Esophagus squamous epithelium (tissue), 5 donors: ENCODE measurements around the gene SLC22A7. TPM values are rescaled to one million over a fixed set of nuclear protein-coding genes. Genes with fewer than 3 reads are reported as not detected.

Source experiments
- DNase-seq: peaks from one replicate; lab custom pipeline; 2025; lab: John Stamatoyannopoulos, UW
- H3K27ac ChIP-seq, 4 donors: fragments of 200-600 bp; sonication (generic); one replicate each; pipeline ENCODE4 v1.5.1; 2016 to 2019; ENCODE audit warnings: mild to moderate bottlenecking in 1 of 4
- H3K27me3 ChIP-seq, 4 donors: fragments of 200-600 bp; sonication (generic); 1 replicate in 3 of 4; 2 replicates in 1 of 4; pipeline versions ENCODE4 v1.5.1 to v1.6.0; 2017 to 2021; ENCODE audit warnings: antibody characterized with exemption in 1 of 4
- H3K36me3 ChIP-seq, 3 donors: fragments of 200-600 bp; sonication (generic); one replicate each; pipeline ENCODE4 v1.5.1; 2016 to 2019
- H3K4me1 ChIP-seq, 3 donors: fragments of 200-600 bp; sonication (generic); one replicate each; pipeline ENCODE4 v1.5.1; 2017 to 2019
- H3K4me3 ChIP-seq, 4 donors: fragments of 200-600 bp; sonication (generic); 1 replicate in 3 of 4; 2 replicates in 1 of 4; pipeline ENCODE4 v1.5.1; 2016 to 2019; ENCODE audit warnings: mild to moderate bottlenecking in 2 of 4, moderate library complexity in 1 of 4
- H3K9me3 ChIP-seq, 3 donors: fragments of 200-600 bp; sonication (generic); one replicate each; pipeline ENCODE4 v1.5.1; 2016 to 2019
- POLR2A ChIP-seq, 4 donors: fragments of 450-650 bp; IDR thresholded peaks; one replicate each; pipeline ENCODE4 v1.6.1; 2017; ENCODE audit warnings: antibody characterized with exemption in 4 of 4, mild to moderate bottlenecking in 4 of 4, moderate library complexity in 3 of 4
- WGBS, 2 donors: methylation state at CpG; one replicate each; pipeline ENCODE4 v1.1.5; 2018; 5-methylcytosine and 5-hydroxymethylcytosine counted together
- intact Hi-C: fragments of 100-400 bp; cut with DNase I; formaldehyde crosslinking; loops from one replicate; pipeline ENCODE4 v1.15.0; 2022
- total RNA-seq, 4 donors: library from RNA; depleted of rRNA; stranded (reverse); fragments of >200 nt; gene quantifications; one replicate each; pipeline ENCODE4 v1.1.0, GENCODE V29; 2016
- TF ChIP-seq, protein P1 (sequence below), 6 experiments: fragments of 450-650 bp in 4 of 6; fragments of 200-600 bp in 2 of 6; sonication (generic) in 2 of 6; IDR thresholded peaks; one replicate each; pipeline ENCODE4 v1.5.1; 2016 to 2019; ENCODE audit warnings: antibody characterized with exemption in 6 of 6, mild to moderate bottlenecking in 4 of 6, moderate library complexity in 4 of 6
- donor health status: DM: yes; HTN: yes; CAD: no.

The SLC22A7 gene
- total RNA-seq, 4 donors from 2014 or later: not detected

DNA sequence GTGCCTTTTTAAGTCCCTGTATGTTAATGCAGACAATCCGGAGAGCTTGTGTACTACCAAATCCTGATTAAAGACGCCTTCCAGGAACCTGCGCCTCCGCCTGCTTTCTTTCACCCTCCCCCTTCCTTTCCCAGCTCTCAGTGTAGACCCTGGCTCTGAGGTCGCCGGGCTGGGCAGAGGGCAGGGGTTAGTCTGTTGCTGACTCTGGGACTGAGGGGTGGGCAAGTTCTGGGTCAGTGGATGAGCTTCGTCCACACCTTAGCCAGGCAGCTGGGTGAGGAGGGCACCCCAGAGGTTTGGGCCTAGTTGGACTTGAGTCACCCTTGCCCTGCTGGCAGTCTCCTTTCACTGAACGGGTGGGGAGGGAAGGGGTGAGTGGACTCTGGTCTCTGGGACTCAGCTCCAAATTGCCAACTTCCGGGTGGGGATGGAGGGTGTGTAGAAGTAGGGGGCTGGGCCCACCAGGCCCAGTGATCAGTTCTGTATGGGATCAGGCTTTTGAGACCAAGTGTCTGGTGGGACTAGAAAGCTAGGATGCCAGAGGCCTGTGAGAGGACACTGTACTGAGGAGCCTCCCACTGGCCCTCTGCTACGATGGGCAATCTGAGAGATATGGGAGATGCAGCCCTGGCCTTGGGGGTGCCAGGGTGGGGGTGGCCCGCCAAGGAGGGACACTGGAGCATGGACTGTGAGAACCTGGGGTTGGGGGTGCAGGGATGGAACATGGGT, 21.3 kb upstream of the SLC22A7 start:
- peak overlapping the region in 2 of 4 donors; percentile 53 to 69 for H3K4me3 ChIP-seq
- no peaks in the 10 kb centered on the region for H3K36me3 ChIP-seq
- no peaks in the 10 kb centered on the region for H3K9me3 ChIP-seq
- no peak for TF ChIP-seq POLR2A (IDR thresholded peaks at IDR 0.05)
- TF ChIP-seq, protein P1, sequence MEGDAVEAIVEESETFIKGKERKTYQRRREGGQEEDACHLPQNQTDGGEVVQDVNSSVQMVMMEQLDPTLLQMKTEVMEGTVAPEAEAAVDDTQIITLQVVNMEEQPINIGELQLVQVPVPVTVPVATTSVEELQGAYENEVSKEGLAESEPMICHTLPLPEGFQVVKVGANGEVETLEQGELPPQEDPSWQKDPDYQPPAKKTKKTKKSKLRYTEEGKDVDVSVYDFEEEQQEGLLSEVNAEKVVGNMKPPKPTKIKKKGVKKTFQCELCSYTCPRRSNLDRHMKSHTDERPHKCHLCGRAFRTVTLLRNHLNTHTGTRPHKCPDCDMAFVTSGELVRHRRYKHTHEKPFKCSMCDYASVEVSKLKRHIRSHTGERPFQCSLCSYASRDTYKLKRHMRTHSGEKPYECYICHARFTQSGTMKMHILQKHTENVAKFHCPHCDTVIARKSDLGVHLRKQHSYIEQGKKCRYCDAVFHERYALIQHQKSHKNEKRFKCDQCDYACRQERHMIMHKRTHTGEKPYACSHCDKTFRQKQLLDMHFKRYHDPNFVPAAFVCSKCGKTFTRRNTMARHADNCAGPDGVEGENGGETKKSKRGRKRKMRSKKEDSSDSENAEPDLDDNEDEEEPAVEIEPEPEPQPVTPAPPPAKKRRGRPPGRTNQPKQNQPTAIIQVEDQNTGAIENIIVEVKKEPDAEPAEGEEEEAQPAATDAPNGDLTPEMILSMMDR (IDR thresholded peaks at IDR 0.05): no peak
- intact Hi-C loops: no loop called here
- peaks cover 6 to 31% (median 13%) of the 10 kb centered on the region in 3 donors for H3K4me1 ChIP-seq
- no peak for DNase-seq
- WGBS, 2 donors: 70 to 93% methylated on average over 3 to 7 of the region's 11 CpGs
- H3K27me3 ChIP-seq: peaks cover 0 to 65% (median 4%) of the 10 kb centered on the region in 4 donors
- peak overlapping the region in 1 of 4 donors; percentile 6 for H3K27ac ChIP-seq

GRCh38 chr6:43277306-43277642, 20.8 kb upstream of the SLC22A7 start:
- Histone ChIP-seq H3K9me3 (no peaks in the 10 kb centered on the region), H3K4me1 (peaks cover 6 to 31% (median 13%) of the 10 kb centered on the region in 3 donors), H3K4me3 (no peak overlapping the region), H3K27ac (peak overlapping the region in 2 of 4 donors; percentile 9 to 55), H3K27me3 (peaks cover 0 to 69% (median 4%) of the 10 kb centered on the region in 4 donors), H3K36me3 (no peaks in the 10 kb centered on the region)
- no peak for DNase-seq
- intact Hi-C loops: no loop called here
- 82% methylated on average over 4 to 6 of the region's 6 CpGs for WGBS, 2 donors
- TF ChIP-seq POLR2A (IDR thresholded peaks at IDR 0.05): no peak

DNA sequence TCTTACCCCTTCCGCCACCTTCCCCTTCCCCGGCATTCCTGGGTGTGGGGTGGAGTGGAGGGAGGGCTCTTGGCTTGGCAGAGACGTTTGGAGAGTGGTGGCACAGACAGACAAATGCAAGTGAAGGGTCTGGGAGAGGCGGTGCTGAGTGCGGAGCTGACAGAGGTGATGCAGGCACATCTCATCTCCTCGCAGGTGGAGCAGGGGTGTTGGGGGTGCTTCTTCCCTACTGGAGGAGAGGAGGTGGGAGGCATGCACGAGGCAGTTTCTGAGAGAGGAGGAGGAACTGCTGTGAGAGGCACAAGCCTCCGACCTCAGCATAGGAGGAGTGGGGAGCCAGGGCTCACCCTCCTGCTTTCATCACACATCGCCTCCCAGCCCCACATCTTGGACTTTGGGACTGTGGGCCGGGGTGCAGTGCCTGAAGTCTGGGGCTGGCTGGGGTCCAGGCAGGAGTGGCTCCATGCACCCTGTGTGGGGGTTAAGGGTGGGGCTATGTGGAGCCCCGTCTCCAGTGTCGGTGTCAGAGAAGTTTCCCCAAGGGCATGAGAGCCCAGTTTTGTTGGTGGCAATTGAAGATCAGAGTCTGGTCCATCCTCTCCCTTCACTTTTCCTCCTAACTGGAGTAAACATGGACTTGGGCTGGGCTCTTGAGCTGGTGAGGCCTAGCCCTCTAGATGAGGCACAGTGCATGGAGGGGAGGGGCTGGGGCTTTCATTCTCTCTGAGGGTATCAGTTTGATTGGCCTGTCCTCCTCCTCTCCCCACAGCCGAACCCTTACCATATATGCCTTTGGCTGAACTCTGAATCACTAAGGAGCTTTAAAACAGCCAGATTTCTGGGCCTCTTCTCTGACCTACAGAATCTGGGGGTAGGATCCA, 20.2 kb upstream of the SLC22A7 start:
- Histone ChIP-seq H3K9me3 (no peaks in the 10 kb centered on the region), H3K36me3 (no peaks in the 10 kb centered on the region), H3K27me3 (peaks cover 0 to 72% (median 4%) of the 10 kb centered on the region in 4 donors), H3K4me1 (peaks cover 6 to 31% (median 13%) of the 10 kb centered on the region in 3 donors), H3K27ac (peak overlapping the region in 3 of 4 donors; percentile 16 to 55 (median 40)), H3K4me3 (no peak overlapping the region)
- DNase-seq: no peak
- intact Hi-C loops: no loop called here
- 67 to 70% methylated on average over 5 to 8 of the region's 13 CpGs for WGBS, 2 donors
- TF ChIP-seq, protein P1 (IDR thresholded peaks at IDR 0.05): no peak
- no peak for TF ChIP-seq POLR2A (IDR thresholded peaks at IDR 0.05)

- Histone ChIP-seq H3K36me3 (no peaks in the 10 kb centered on the region), H3K9me3 (no peaks in the 10 kb centered on the region), H3K27ac (peak overlapping the region in 3 of 4 donors; percentile 16 to 55 (median 40)), H3K27me3 (peaks cover 0 to 72% (median 4%) of the 10 kb centered on the region in 4 donors), H3K4me3 (no peak overlapping the region), H3K4me1 (peaks cover 6 to 33% (median 13%) of the 10 kb centered on the region in 3 donors)
- 64 to 65% methylated on average over 3 to 4 of the region's 4 CpGs for WGBS, 2 donors
- intact Hi-C loops: no loop called here
- TF ChIP-seq POLR2A (IDR thresholded peaks at IDR 0.05): no peak
- TF ChIP-seq, protein P1 (IDR thresholded peaks at IDR 0.05): no peak
- no peak for DNase-seq
These were observed 19.5 kb upstream of the SLC22A7 start for GRCh38 chr6:43278524-43279078.

- H3K4me1 ChIP-seq: peaks cover 11 to 41% (median 20%) of the 10 kb centered on the region in 3 donors
- no peaks in the 10 kb centered on the region for H3K36me3 ChIP-seq
- DNase-seq: no peak
- no peaks in the 10 kb centered on the region for H3K9me3 ChIP-seq
- no peak overlapping the region for H3K27ac ChIP-seq
- H3K4me3 ChIP-seq: no peak overlapping the region
- intact Hi-C loops: no loop called here
- H3K27me3 ChIP-seq: peaks cover 0 to 72% (median 4%) of the 10 kb centered on the region in 4 donors
- WGBS, 2 donors: 75% methylated on average over 2 of the region's 2 CpGs; no CpG with 5 or more reads in 1 of the 2 donors
- TF ChIP-seq, protein P1 (IDR thresholded peaks at IDR 0.05): no peak
- TF ChIP-seq POLR2A (IDR thresholded peaks at IDR 0.05): no peak
These were observed 17.8 kb upstream of the SLC22A7 start for GRCh38 chr6:43280234-43280633.
